Trophoblast cell (in vitro differentiated cells and primary cell): ENCODE results near the gene NOS1AP.

Experiments used
- DNase-seq, 2 donors: peaks; one replicate each; pipeline ENCODE4 v3.0.0-alpha.2; 2016
- H2AFZ ChIP-seq: 2 replicates; pipeline ENCODE4 v1.6.1; 2013; ENCODE audit warnings: low read length, moderate library complexity, mild to moderate bottlenecking; ENCODE audit not compliant: insufficient read depth, poor library complexity
- H2AK5ac ChIP-seq: 2 replicates; pipeline ENCODE4 v1.6.1; 2013; ENCODE audit warnings: mild to moderate bottlenecking, low read length
- H2BK120ac ChIP-seq: 2 replicates; pipeline ENCODE4 v1.6.1; 2013; ENCODE audit warnings: low read length, mild to moderate bottlenecking, moderate library complexity; ENCODE audit not compliant: insufficient read depth, poor library complexity
- H2BK12ac ChIP-seq: 2 replicates; pipeline ENCODE4 v1.6.1; 2013; ENCODE audit warnings: mild to moderate bottlenecking, low read length, moderate library complexity
- H2BK5ac ChIP-seq: 2 replicates; pipeline ENCODE4 v1.6.1; 2013; ENCODE audit warnings: low read length, low read depth, moderate library complexity, mild to moderate bottlenecking; ENCODE audit not compliant: poor library complexity
- H3K14ac ChIP-seq: 2 replicates; pipeline ENCODE4 v1.6.1; 2013; ENCODE audit warnings: mild to moderate bottlenecking, low read length
- H3K18ac ChIP-seq: 2 replicates; pipeline ENCODE4 v1.6.1; 2013; ENCODE audit warnings: mild to moderate bottlenecking, low read length
- H3K23ac ChIP-seq: 2 replicates; pipeline ENCODE4 v1.6.1; 2013; ENCODE audit warnings: low read length
- H3K27ac ChIP-seq: 2 replicates; pipeline ENCODE4 v1.5.1; 2013; ENCODE audit warnings: low read depth, mild to moderate bottlenecking, inconsistent platforms, low read length, moderate library complexity
- H3K27me3 ChIP-seq: 2 replicates; pipeline ENCODE4 v1.6.1; 2013; ENCODE audit warnings: inconsistent platforms, mild to moderate bottlenecking, low read length, moderate library complexity; ENCODE audit not compliant: insufficient read depth
- H3K36me3 ChIP-seq, 2 experiments: 1 replicate in 1 of 2; 2 replicates in 1 of 2; pipeline ENCODE4 v1.6.1; 2013; ENCODE audit warnings: low read length in 2 of 2, mild to moderate bottlenecking in 2 of 2, moderate library complexity in 1 of 2; ENCODE audit not compliant: insufficient read depth in 2 of 2, control insufficient read depth in 1 of 2
- H3K4ac ChIP-seq: 2 replicates; pipeline ENCODE4 v1.6.1; 2013; ENCODE audit warnings: low read depth, mild to moderate bottlenecking, low read length, moderate library complexity
- H3K4me1 ChIP-seq, 2 experiments: 1 replicate in 1 of 2; 2 replicates in 1 of 2; pipeline ENCODE4 v1.6.1; 2013; ENCODE audit warnings: low read length in 2 of 2, mild to moderate bottlenecking in 2 of 2, moderate library complexity in 1 of 2; ENCODE audit not compliant: insufficient read depth in 2 of 2, control insufficient read depth in 1 of 2
- H3K4me2 ChIP-seq: 2 replicates; pipeline ENCODE4 v1.6.1; 2013; ENCODE audit warnings: inconsistent platforms, mild to moderate bottlenecking, low read length, moderate library complexity
- H3K4me3 ChIP-seq: 2 replicates; pipeline ENCODE4 v1.5.1; 2013; ENCODE audit warnings: mild to moderate bottlenecking, low read depth, low read length, inconsistent platforms
- H3K79me1 ChIP-seq: one replicate; pipeline ENCODE4 v1.6.1; 2013; ENCODE audit warnings: low read length
- H3K79me2 ChIP-seq: 2 replicates; pipeline ENCODE4 v1.6.1; 2013; ENCODE audit warnings: low read length, mild to moderate bottlenecking; ENCODE audit not compliant: control insufficient read depth, insufficient read depth, poor library complexity
- H3K9ac ChIP-seq: 2 replicates; pipeline ENCODE4 v1.6.1; 2013; ENCODE audit warnings: mild to moderate bottlenecking, low read length
- H3K9me3 ChIP-seq: 2 replicates; pipeline ENCODE4 v1.6.1; 2013; ENCODE audit warnings: low read depth, mild to moderate bottlenecking, control low read depth, inconsistent platforms, low read length; ENCODE audit not compliant: insufficient read depth
- H4K12ac ChIP-seq: 2 replicates; pipeline ENCODE4 v1.6.1; 2013; ENCODE audit warnings: low read depth, mild to moderate bottlenecking, low read length, moderate library complexity
- H4K8ac ChIP-seq: 2 replicates; pipeline ENCODE4 v1.6.1; 2013; ENCODE audit warnings: low read depth, mild to moderate bottlenecking, low read length, moderate library complexity
- H4K91ac ChIP-seq: one replicate; pipeline ENCODE4 v1.6.1; 2013; ENCODE audit warnings: low read depth, mild to moderate bottlenecking, low read length, moderate library complexity
- WGBS: extraction: QIAGEN DNeasy Blood & Tissue Kit; methylation state at CpG from one replicate; pipeline ENCODE4 v1.1.7; 2013; ENCODE audit warnings: missing lambda C conversion rate; ENCODE audit not compliant: insufficient read length, insufficient coverage; ENCODE audit errors: extremely low coverage; 5-methylcytosine and 5-hydroxymethylcytosine counted together

The NOS1AP gene

DNA sequence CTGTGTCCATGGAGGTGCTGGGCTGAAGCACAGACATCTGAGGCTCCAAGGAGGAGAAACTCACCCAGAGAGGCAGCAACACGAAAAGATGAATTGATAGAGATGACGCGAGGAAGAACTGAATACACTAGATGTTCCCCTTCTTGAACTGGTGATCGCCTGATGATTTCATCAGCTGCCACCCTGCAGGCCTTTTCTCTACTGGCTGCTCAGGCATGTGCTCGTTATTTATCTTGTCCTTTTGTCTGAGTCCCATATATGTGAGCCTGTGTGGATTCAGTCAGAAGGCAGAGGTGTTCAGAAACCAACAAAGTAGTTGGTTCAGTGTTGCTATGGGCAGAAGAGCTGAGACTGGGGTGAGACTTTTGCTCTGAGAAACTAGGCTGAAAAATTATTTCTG is 202.9 kb downstream of the NOS1AP start:
- Histone ChIP-seq H3K4me2 (no peak overlapping the region), H3K9ac (no peak overlapping the region), H3K27me3 (no peaks in the 10 kb centered on the region), H3K4me1 (no peaks in the 10 kb centered on the region), H3K79me2 (no peaks in the 10 kb centered on the region), H4K91ac (no peak overlapping the region), H3K14ac (no peak overlapping the region), H2AFZ (no peak overlapping the region), H3K18ac (no peak overlapping the region), H3K79me1 (no peaks in the 10 kb centered on the region), H2BK5ac (no peak overlapping the region), H2AK5ac (no peak overlapping the region), H3K4me3 (no peak overlapping the region), H2BK120ac (no peak overlapping the region), H3K27ac (no peak overlapping the region), H4K12ac (no peak overlapping the region), H4K8ac (no peak overlapping the region), H3K36me3 (no peaks in the 10 kb centered on the region), H3K23ac (no peak overlapping the region), H2BK12ac (no peak overlapping the region), H3K4ac (no peak overlapping the region), H3K9me3 (no peaks in the 10 kb centered on the region)
- no CpG with 5 or more reads among the region's 5 CpGs for WGBS
- DNase-seq = no peak

DNA sequence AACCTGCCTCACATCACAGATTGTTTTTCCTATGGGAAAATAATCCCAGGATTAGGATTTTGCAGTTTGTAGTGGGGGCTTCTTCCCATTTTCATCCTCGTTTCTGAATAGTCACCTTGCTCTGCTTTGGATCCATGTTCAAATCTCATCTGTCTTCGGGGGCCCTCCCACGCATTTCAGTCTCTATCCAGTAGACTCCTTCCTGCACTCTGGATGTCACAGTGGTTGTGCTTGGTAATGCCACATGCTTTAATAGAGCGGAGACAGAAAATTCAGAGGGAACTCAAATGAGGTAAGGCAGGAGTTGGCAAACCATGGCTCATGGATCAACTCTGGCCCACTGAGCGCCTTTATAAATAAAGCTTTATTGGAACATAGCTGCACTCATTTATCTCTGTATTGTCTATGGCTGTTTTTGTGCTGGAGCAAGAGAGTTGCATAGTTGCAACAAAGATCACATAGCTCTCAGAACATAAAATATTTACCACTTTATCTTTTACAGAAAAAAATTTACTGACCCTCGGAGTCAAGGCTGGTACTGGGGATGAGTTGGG is 206.2 kb downstream of the NOS1AP start:
- H3K27ac ChIP-seq = no peak overlapping the region
- H3K36me3 ChIP-seq = no peaks in the 10 kb centered on the region
- no CpG with 5 or more reads among the region's 6 CpGs for WGBS

DNA sequence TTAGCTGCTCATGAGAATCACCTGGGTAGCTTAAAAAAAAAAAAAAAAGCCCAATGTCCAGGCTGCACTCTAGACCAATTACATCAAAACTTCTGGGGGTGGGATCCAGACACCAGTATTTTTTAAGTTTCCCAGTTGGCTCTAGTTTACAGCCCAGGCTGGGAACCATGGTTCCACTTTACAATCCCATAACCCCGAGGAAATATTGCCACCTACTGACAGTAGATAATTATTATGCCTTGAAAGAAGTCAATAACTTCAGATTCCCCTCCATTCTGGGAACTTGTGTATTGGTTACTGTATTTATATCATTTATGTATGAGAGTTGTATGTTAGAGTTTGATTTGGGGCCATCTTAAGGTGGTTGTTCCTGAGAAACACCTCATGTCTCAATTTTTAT is 207.0 kb downstream of the NOS1AP start:
- Histone ChIP-seq H3K27ac (no peak overlapping the region), H2BK120ac (no peak overlapping the region), H3K9me3 (no peaks in the 10 kb centered on the region), H2BK12ac (no peak overlapping the region), H3K27me3 (no peaks in the 10 kb centered on the region), H3K23ac (no peak overlapping the region), H3K4ac (no peak overlapping the region), H3K79me1 (no peaks in the 10 kb centered on the region), H2AFZ (no peak overlapping the region), H3K18ac (no peak overlapping the region), H4K8ac (no peak overlapping the region), H3K4me2 (no peak overlapping the region), H3K36me3 (no peaks in the 10 kb centered on the region), H4K12ac (no peak overlapping the region), H4K91ac (no peak overlapping the region), H3K4me3 (no peak overlapping the region), H2BK5ac (no peak overlapping the region), H2AK5ac (no peak overlapping the region), H3K14ac (no peak overlapping the region), H3K4me1 (no peaks in the 10 kb centered on the region), H3K79me2 (no peaks in the 10 kb centered on the region), H3K9ac (no peak overlapping the region)
- no CpG with 5 or more reads among the region's 1 CpG for WGBS
- DNase-seq = peak in 1 of 2 donors; percentile 56

More for the DNA sequence above, 206.2 kb downstream of the NOS1AP start:
- Histone ChIP-seq H3K79me2 (no peaks in the 10 kb centered on the region), H2BK12ac (no peak overlapping the region), H3K9ac (no peak overlapping the region), H3K4me3 (no peak overlapping the region), H3K18ac (no peak overlapping the region), H3K4me2 (no peak overlapping the region), H2AFZ (no peak overlapping the region), H3K9me3 (no peaks in the 10 kb centered on the region), H4K91ac (no peak overlapping the region), H3K4ac (no peak overlapping the region), H4K8ac (no peak overlapping the region), H2AK5ac (no peak overlapping the region), H2BK5ac (no peak overlapping the region), H3K79me1 (no peaks in the 10 kb centered on the region), H2BK120ac (no peak overlapping the region), H3K23ac (no peak overlapping the region), H4K12ac (no peak overlapping the region), H3K27me3 (no peaks in the 10 kb centered on the region), H3K14ac (no peak overlapping the region), H3K4me1 (no peaks in the 10 kb centered on the region)
- no peak for DNase-seq

DNA sequence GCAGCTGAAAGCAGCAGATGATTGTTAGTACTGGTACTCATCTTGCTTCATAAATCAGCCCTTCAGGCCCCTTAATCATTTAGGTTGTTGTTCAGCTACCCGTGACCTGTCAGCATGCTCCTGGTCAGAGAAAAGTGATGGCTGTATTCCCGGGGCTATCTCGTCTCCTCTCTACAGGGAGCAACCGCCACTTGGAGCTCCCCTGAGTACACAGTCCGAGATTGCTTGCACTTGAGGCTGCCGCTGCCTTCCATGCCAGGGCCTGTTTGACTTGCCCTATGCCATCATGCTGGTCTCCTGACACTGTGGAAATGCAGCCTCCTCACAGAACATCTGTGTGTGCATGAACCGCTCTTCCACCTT is 209.6 kb downstream of the NOS1AP start:
- Histone ChIP-seq H3K79me1 (no peaks in the 10 kb centered on the region), H3K4ac (no peak overlapping the region), H2BK12ac (no peak overlapping the region), H4K8ac (no peak overlapping the region), H3K18ac (no peak overlapping the region), H3K79me2 (no peaks in the 10 kb centered on the region), H2BK5ac (no peak overlapping the region), H3K9me3 (no peaks in the 10 kb centered on the region), H3K27me3 (no peaks in the 10 kb centered on the region), H3K4me3 (no peak overlapping the region), H3K23ac (no peak overlapping the region), H3K9ac (no peak overlapping the region), H4K12ac (no peak overlapping the region), H3K27ac (no peak overlapping the region), H3K4me1 (no peaks in the 10 kb centered on the region), H3K14ac (no peak overlapping the region), H2AK5ac (no peak overlapping the region), H2AFZ (no peak overlapping the region), H2BK120ac (no peak overlapping the region), H3K36me3 (no peaks in the 10 kb centered on the region), H3K4me2 (no peak overlapping the region), H4K91ac (no peak overlapping the region)
- no CpG with 5 or more reads among the region's 7 CpGs for WGBS
- no peak for DNase-seq
